Neural crest cell (in vitro differentiated cells): ENCODE data around the gene C1R. TPM values are rescaled to one million over a fixed set of nuclear protein-coding genes. Genes with fewer than 3 reads are reported as not detected.

Experiments
- DNase-seq: peaks from one replicate; pipeline ENCODE4 v3.0.0; 2021; ENCODE audit warnings: low read depth, mixed read lengths, low spot score
- H3K27ac Mint-ChIP-seq: one replicate; pipeline ENCODE4 v1.8.0; 2021; ENCODE audit warnings: mild to moderate bottlenecking, mixed read lengths; ENCODE audit not compliant: unreplicated experiment
- H3K27me3 Mint-ChIP-seq: 2 replicates; pipeline ENCODE4 v1.8.0; 2021; ENCODE audit warnings: low read depth, mild to moderate bottlenecking, mixed read lengths
- H3K36me3 Mint-ChIP-seq: 2 replicates; pipeline ENCODE4 v1.8.0; 2021; ENCODE audit warnings: low read depth, mild to moderate bottlenecking, mixed read lengths
- H3K4me1 Mint-ChIP-seq: 2 replicates; pipeline ENCODE4 v1.8.0; 2021; ENCODE audit warnings: mixed read lengths
- H3K4me3 Mint-ChIP-seq: one replicate; pipeline ENCODE4 v1.8.0; 2021; ENCODE audit warnings: mild to moderate bottlenecking, mixed read lengths
- H3K9me3 Mint-ChIP-seq: 2 replicates; pipeline ENCODE4 v1.8.0; 2021; ENCODE audit warnings: mixed read lengths
- CTCF ChIP-seq: fragments of 200-600 bp; sonication (generic); conservative IDR thresholded peaks from 2 replicates; pipeline ENCODE4 v1.5.0; 2021; ENCODE audit warnings: antibody characterized with exemption, mild to moderate bottlenecking
- total RNA-seq: library from RNA; stranded (reverse); gene quantifications from 2 replicates; pipeline ENCODE4 v1.2.1, GENCODE V29; 2021

C1R gene
- total RNA-seq, 1 donor from 2014 or later = 4.0 TPM

GRCh38 chr12:7106082-7106481 lies 13.8 kb upstream of the C1R start:
- TF ChIP-seq CTCF = no peak
- no peak for DNase-seq
- H3K27me3 Mint-ChIP-seq = no peaks in the 10 kb centered on the region
- peak overlapping the region; percentile 60 for H3K4me3 Mint-ChIP-seq
- H3K36me3 Mint-ChIP-seq = peaks cover 16% of the 10 kb centered on the region
- peaks cover 14% of the 10 kb centered on the region for H3K9me3 Mint-ChIP-seq
- H3K27ac Mint-ChIP-seq = no peak overlapping the region
- peaks cover 14% of the 10 kb centered on the region for H3K4me1 Mint-ChIP-seq

GRCh38 chr12:7103837-7104584 lies 11.8 kb upstream of the C1R start:
- H3K4me3 Mint-ChIP-seq = no peak overlapping the region
- H3K27ac Mint-ChIP-seq = no peak overlapping the region
- H3K4me1 Mint-ChIP-seq = peaks cover 8% of the 10 kb centered on the region
- H3K36me3 Mint-ChIP-seq = peaks cover 16% of the 10 kb centered on the region
- no peak for TF ChIP-seq CTCF
- DNase-seq = no peak
- H3K9me3 Mint-ChIP-seq = peaks cover 14% of the 10 kb centered on the region
- H3K27me3 Mint-ChIP-seq = no peaks in the 10 kb centered on the region

GRCh38 chr12:7102582-7102981 lies 10.3 kb upstream of the C1R start:
- no peak for TF ChIP-seq CTCF
- Mint-ChIP-seq H3K4me3 (no peak overlapping the region), H3K9me3 (peaks cover 14% of the 10 kb centered on the region), H3K4me1 (peaks cover under 1% of the 10 kb centered on the region), H3K36me3 (peaks cover 15% of the 10 kb centered on the region), H3K27me3 (no peaks in the 10 kb centered on the region), H3K27ac (no peak overlapping the region)
- DNase-seq = no peak

- Mint-ChIP-seq H3K4me1 (no peaks in the 10 kb centered on the region), H3K27ac (no peak overlapping the region), H3K27me3 (no peaks in the 10 kb centered on the region), H3K4me3 (no peak overlapping the region), H3K9me3 (peaks cover 13% of the 10 kb centered on the region), H3K36me3 (peaks cover 15% of the 10 kb centered on the region)
- no peak for TF ChIP-seq CTCF
- no peak for DNase-seq
These were observed 9.5 kb upstream of the C1R start for GRCh38 chr12:7101694-7102131.

GRCh38 chr12:7101047-7101693 lies 8.9 kb upstream of the C1R start:
- no peaks in the 10 kb centered on the region for H3K4me1 Mint-ChIP-seq
- no peak overlapping the region for H3K27ac Mint-ChIP-seq
- TF ChIP-seq CTCF = no peak
- no peak for DNase-seq
- H3K27me3 Mint-ChIP-seq = no peaks in the 10 kb centered on the region
- H3K36me3 Mint-ChIP-seq = peaks cover 11% of the 10 kb centered on the region
- peaks cover 8% of the 10 kb centered on the region for H3K9me3 Mint-ChIP-seq
- no peak overlapping the region for H3K4me3 Mint-ChIP-seq
